Large intestine (tissue), 3 donors: ENCODE results near the gene TENM4. TPM values are rescaled to one million over a fixed set of nuclear protein-coding genes. Genes with fewer than 3 reads are reported as not detected.

ENCODE experiments used
- DNase-seq, 2 donors: peaks; one replicate each; pipeline versions ENCODE4 v3.0.0 to v3.0.0-alpha.2; 2013
- H3K27ac ChIP-seq: one replicate; pipeline ENCODE4 v1.5.1; 2013; ENCODE audit warnings: low read length
- H3K27me3 ChIP-seq: 2 replicates; pipeline ENCODE4 v1.6.1; 2013; ENCODE audit warnings: low read length; ENCODE audit not compliant: control insufficient read depth, insufficient read depth
- H3K36me3 ChIP-seq: 2 replicates; pipeline ENCODE4 v1.6.1; 2013; ENCODE audit warnings: low read length; ENCODE audit not compliant: control insufficient read depth, insufficient read depth
- H3K4me1 ChIP-seq: one replicate; pipeline ENCODE4 v1.6.1; 2013; ENCODE audit warnings: low read length; ENCODE audit not compliant: control insufficient read depth, insufficient read depth
- H3K4me3 ChIP-seq: one replicate; pipeline ENCODE4 v1.5.1; 2013; ENCODE audit warnings: low read length
- H3K9me3 ChIP-seq: one replicate; pipeline ENCODE4 v1.6.1; 2013; ENCODE audit warnings: mild to moderate bottlenecking, low read depth, low read length, moderate library complexity; ENCODE audit not compliant: control insufficient read depth
- WGBS: methylation state at CpG from one replicate; pipeline ENCODE4 v1.1.5; 2013; ENCODE audit warnings: low lambda C conversion rate; ENCODE audit not compliant: insufficient coverage; 5-methylcytosine and 5-hydroxymethylcytosine counted together
- polyA plus RNA-seq: library from polyadenylated mRNA; unstranded; fragments of 120-200 nt; gene quantifications from one replicate; pipeline ENCODE4 v1.2.1, GENCODE V29; 2013

Gene TENM4
- polyA plus RNA-seq, 1 donor, result 2.1 TPM

DNA sequence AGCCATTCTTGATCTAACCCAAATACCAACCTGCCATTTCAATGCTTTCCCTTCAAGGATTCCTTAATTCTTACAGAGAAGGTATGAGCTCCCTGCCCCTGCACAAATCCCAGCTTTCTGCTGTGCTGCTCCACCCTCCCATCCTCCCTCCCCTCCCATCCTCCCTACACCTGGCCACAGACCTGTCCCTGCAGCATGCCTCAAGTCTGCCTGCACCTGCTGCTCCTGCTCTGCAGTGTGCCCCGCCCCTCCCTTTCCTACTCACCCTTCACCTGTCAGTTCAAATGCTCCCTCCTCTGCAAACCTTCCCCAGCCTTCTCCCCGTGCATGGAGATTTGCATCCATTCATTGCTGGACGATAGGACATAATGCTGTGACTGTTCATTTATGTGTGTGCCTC, 726.3 kb downstream of the TENM4 start:
- no peak for DNase-seq
- H3K27me3 ChIP-seq, result no peaks in the 10 kb centered on the region
- no peak overlapping the region for H3K27ac ChIP-seq
- H3K36me3 ChIP-seq, result no peaks in the 10 kb centered on the region
- H3K9me3 ChIP-seq, result no peaks in the 10 kb centered on the region
- no peak overlapping the region for H3K4me3 ChIP-seq
- WGBS, result 55% methylated on average over 2 of the region's 3 CpGs
- H3K4me1 ChIP-seq, result no peaks in the 10 kb centered on the region

DNA sequence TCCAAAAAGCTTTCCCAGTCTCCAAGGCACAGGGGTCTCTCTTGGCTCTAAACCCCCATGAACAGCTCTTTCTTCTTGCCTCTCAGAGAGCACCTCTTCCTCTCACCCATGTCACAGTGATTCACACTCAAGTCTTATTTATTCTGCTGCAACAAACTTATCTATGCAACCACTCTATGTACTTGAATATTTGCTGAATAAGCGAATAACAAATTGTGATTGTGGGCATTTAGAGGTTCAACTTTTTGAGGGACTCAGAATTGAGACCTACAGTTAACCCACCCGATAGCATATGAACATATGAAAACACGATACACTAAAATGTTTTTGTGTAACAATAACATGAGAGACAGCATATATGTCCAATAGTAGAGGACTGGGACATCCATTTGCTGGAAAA, 729.1 kb downstream of the TENM4 start:
- 100% methylated on average over 1 of the region's 3 CpGs for WGBS
- H3K4me3 ChIP-seq, result no peak overlapping the region

DNA sequence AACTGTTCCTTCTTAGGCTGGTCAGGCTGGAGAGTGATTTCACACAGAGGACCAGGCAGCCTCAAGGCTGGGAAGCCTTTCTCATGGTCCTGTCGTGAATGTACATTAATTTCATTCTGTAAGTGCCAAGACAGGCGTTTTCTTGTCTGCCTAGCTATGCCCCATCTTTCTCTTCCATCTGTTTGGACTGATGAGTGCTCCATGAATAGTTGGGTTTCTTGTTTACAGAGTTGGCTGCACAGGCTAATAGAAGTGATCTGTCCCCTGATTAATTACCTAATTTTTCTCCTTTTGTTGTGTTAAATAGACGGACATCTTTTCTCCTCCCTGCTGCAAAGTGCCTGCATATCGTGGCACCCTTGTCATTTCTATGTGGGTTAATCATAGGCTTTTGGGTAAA, 730.4 kb downstream of the TENM4 start:
- no peak for DNase-seq

More for the DNA sequence above, 729.1 kb downstream of the TENM4 start:
- Histone ChIP-seq H3K36me3 (no peaks in the 10 kb centered on the region), H3K4me1 (no peaks in the 10 kb centered on the region), H3K9me3 (no peaks in the 10 kb centered on the region), H3K27ac (no peak overlapping the region), H3K27me3 (no peaks in the 10 kb centered on the region)
- no peak for DNase-seq

DNA sequence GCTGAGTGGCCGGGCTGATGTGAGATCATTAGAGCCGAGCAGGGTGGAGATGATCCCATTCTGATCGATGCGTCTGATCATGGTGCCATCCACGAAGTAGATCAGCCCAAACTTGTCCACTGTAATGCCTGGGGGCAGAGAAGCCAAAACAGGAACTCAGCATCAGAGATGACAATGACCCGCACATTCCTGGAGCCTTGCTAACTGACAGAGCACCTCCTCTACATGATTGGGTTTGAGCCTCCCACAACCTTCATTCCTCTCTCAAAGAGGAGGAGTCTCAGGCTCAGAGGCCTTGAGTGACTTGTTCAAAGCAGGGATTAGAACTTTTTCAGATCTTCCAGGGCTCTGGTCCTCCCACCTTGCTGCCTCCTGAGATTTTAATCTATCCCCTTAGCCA, 732.4 kb downstream of the TENM4 start:
- DNase-seq, result no peak
- no peaks in the 10 kb centered on the region for H3K36me3 ChIP-seq
- no peaks in the 10 kb centered on the region for H3K4me1 ChIP-seq
- no CpG with 5 or more reads among the region's 6 CpGs for WGBS
- H3K27ac ChIP-seq, result no peak overlapping the region
- H3K9me3 ChIP-seq, result no peaks in the 10 kb centered on the region
- H3K27me3 ChIP-seq, result no peaks in the 10 kb centered on the region
- H3K4me3 ChIP-seq, result no peak overlapping the region

More for the DNA sequence above, 730.4 kb downstream of the TENM4 start:
- Histone ChIP-seq H3K4me1 (no peaks in the 10 kb centered on the region), H3K4me3 (no peak overlapping the region), H3K36me3 (no peaks in the 10 kb centered on the region), H3K9me3 (no peaks in the 10 kb centered on the region), H3K27me3 (no peaks in the 10 kb centered on the region), H3K27ac (no peak overlapping the region)
- 63% methylated on average over 1 of the region's 4 CpGs for WGBS

- no peak overlapping the region for H3K4me3 ChIP-seq
- H3K36me3 ChIP-seq, result no peaks in the 10 kb centered on the region
- no peak overlapping the region for H3K27ac ChIP-seq
- no peak for DNase-seq
- no peaks in the 10 kb centered on the region for H3K27me3 ChIP-seq
- H3K9me3 ChIP-seq, result no peaks in the 10 kb centered on the region
- no peaks in the 10 kb centered on the region for H3K4me1 ChIP-seq
- WGBS, result 100% methylated on average over 2 of the region's 6 CpGs
These were observed 734.3 kb downstream of the TENM4 start for GRCh38 chr11:78706551-78706950.

DNA sequence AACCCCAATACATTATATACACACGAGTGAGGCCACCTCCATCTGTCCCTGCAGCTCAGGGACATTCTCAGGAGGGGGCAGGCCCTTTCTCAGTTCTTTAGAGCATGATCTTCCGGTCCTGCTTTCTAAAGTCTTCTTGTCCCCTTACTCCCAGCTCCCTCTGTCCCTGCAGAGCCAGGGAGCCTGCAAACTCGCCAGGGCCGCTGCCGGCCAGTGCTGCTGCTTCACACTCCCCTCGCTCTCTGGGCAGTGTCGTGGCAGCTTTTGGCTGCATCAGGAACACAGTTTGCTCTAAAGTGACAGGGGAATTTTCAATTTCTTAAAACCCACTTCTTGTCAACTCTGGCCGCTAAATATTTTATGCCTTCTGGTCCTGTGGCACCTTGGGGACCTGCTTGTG, 736.0 kb downstream of the TENM4 start:
- H3K4me1 ChIP-seq, result no peaks in the 10 kb centered on the region
- H3K4me3 ChIP-seq, result no peak overlapping the region
- no peaks in the 10 kb centered on the region for H3K36me3 ChIP-seq
- DNase-seq, result no peak
- no peak overlapping the region for H3K27ac ChIP-seq
- H3K9me3 ChIP-seq, result no peaks in the 10 kb centered on the region
- no peaks in the 10 kb centered on the region for H3K27me3 ChIP-seq
- no CpG with 5 or more reads among the region's 8 CpGs for WGBS

DNA sequence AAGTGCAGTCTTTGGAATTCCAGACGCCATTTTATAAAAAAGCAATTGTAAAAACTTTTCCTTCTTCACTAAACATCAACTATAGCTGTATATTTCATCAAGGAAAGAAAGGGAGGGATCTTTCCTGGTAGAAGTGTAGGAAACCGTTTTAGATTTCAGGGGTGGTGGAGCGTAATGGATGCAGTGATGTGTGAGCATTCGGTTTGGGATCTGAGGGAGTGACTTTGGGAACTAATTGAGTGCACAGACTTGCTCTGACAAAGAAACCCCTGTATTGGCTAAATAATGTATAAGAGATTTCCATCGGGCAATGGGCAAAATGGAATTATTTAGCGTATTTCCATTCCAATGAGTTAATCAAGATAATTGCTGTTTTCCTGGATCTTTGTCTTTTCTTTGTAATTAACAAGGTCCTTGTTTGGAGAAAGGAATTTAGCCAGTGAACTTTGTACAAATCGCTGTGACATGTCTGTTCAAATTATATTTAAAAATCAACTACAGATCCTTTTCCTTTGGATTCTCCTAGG, 741.2 kb downstream of the TENM4 start:
- no peaks in the 10 kb centered on the region for H3K36me3 ChIP-seq
- no peak overlapping the region for H3K27ac ChIP-seq
- H3K27me3 ChIP-seq, result no peaks in the 10 kb centered on the region
- H3K4me3 ChIP-seq, result no peak overlapping the region
- 93% methylated on average over 2 of the region's 7 CpGs for WGBS
- no peaks in the 10 kb centered on the region for H3K9me3 ChIP-seq
- H3K4me1 ChIP-seq, result no peaks in the 10 kb centered on the region
- no peak for DNase-seq

GRCh38 chr11:78698612-78699011, 742.2 kb downstream of the TENM4 start:
- Histone ChIP-seq H3K36me3 (no peaks in the 10 kb centered on the region), H3K27ac (no peak overlapping the region), H3K4me1 (no peaks in the 10 kb centered on the region), H3K27me3 (no peaks in the 10 kb centered on the region), H3K9me3 (no peaks in the 10 kb centered on the region), H3K4me3 (no peak overlapping the region)
- no CpG with 5 or more reads among the region's 3 CpGs for WGBS
- no peak for DNase-seq

- Histone ChIP-seq H3K4me3 (no peak overlapping the region), H3K27me3 (no peaks in the 10 kb centered on the region), H3K9me3 (no peaks in the 10 kb centered on the region), H3K27ac (no peak overlapping the region), H3K36me3 (no peaks in the 10 kb centered on the region), H3K4me1 (no peaks in the 10 kb centered on the region)
- no peak for DNase-seq
- WGBS, result 100% methylated on average over 3 of the region's 7 CpGs
These were observed 744.7 kb downstream of the TENM4 start for GRCh38 chr11:78696177-78696576.

DNA sequence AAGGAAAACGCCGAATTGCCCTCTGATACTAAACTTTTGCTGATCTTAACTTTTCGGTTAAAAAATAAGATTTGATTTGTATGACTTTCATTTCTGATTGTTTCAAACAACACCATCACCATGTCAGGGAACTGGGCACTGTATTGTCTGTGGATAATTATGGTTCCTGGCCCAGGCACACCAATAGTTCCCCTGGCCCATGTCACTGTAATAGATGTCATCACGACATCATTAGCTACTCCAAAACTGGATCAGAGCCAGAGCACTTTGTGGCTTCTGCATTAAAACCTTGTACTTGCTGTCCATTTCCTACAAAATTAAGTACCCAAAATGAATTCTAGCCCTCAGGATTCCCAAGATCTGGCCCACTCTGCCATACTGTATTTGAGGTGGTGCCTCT, 746.7 kb downstream of the TENM4 start:
- no peak for DNase-seq
- no peaks in the 10 kb centered on the region for H3K9me3 ChIP-seq
- H3K27ac ChIP-seq, result no peak overlapping the region
- no peaks in the 10 kb centered on the region for H3K27me3 ChIP-seq
- H3K4me1 ChIP-seq, result no peaks in the 10 kb centered on the region
- no CpG with 5 or more reads among the region's 4 CpGs for WGBS
- no peaks in the 10 kb centered on the region for H3K36me3 ChIP-seq
- H3K4me3 ChIP-seq, result no peak overlapping the region

DNA sequence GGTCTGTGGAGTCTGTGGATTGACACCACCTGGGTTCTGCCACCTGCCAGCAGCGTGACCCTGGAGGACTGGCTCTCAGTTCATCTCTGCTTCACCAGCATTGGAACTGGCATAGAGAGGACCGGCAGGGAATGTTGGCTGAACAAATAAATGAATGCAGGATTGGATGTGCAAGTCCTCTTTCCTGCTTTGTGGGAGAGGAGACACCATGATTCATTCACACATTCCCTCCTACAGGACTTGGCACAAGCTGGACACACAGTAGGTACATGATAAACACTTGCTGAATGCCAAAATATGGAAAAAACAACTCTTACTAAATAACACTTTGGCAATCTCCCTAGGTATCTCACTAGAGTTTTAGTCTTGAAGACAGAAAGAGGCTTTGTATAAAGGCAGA, 749.6 kb downstream of the TENM4 start:
- WGBS, result no CpG with 5 or more reads among the region's 2 CpGs
- Histone ChIP-seq H3K27ac (no peak overlapping the region), H3K27me3 (no peaks in the 10 kb centered on the region), H3K9me3 (no peaks in the 10 kb centered on the region), H3K4me3 (no peak overlapping the region), H3K36me3 (no peaks in the 10 kb centered on the region), H3K4me1 (no peaks in the 10 kb centered on the region)
- no peak for DNase-seq
